ENCODE measurements around the gene NINJ2. TPM values are rescaled to one million over a fixed set of nuclear protein-coding genes. Genes with fewer than 3 reads are reported as not detected.
"Not testable (repeated sequence)": the region's sequence is repeated elsewhere in the genome, so short reads cannot be mapped to it uniquely, and the experiment has no call there.

The NINJ2 gene
- total and polyA plus RNA-seq, 2 experiments from 2014 or later = 4.9 to 5.2 TPM

- no peaks in the 10 kb centered on the region for H3K36me3 ChIP-seq (ENCODE audit: low read depth)
- no peaks in the 10 kb centered on the region for H4K20me1 ChIP-seq (ENCODE audit: insufficient read depth)
- H2AFZ ChIP-seq = no peak overlapping the region
- H3K9ac ChIP-seq = no peak overlapping the region
- H3K9me2 ChIP-seq (ENCODE audit: insufficient read depth) = no peaks in the 10 kb centered on the region
- no peaks in the 10 kb centered on the region for H3K27me3 ChIP-seq (replicated peaks; ENCODE audit: insufficient read depth)
- peaks cover 25% of the 10 kb centered on the region for H3F3A ChIP-seq (ENCODE audit: insufficient read depth)
- in situ Hi-C loops (cut with MboI) = no loop called here
- no peak overlapping the region for H3K4me2 ChIP-seq (ENCODE audit: unreplicated experiment)
- H3K79me2 ChIP-seq (ENCODE audit: insufficient read depth) = no peaks in the 10 kb centered on the region
- DNase-seq = peak; percentile 18
- TF ChIP-seq EZH2phosphoT487 (IDR thresholded peaks at IDR 0.05; ENCODE audit: insufficient read depth, low read depth) (no peak), EZH2 (IDR thresholded peaks at IDR 0.05; ENCODE audit: insufficient read depth, poor library complexity, severe bottlenecking) (no peak)
- H3K9me3 ChIP-seq (ENCODE audit: low read depth) = no peaks in the 10 kb centered on the region
- H3K4me3 ChIP-seq = no peak overlapping the region
- H3K4me1 ChIP-seq (ENCODE audit: insufficient read depth) = peaks cover 28% of the 10 kb centered on the region
- 0 out of 2 replicates have a peak overlapping the region, but pooled peaks have one; percentile 84 for H3K27ac ChIP-seq
- WGBS, 2 experiments (ENCODE audit: low coverage in 1 of 2, low lambda C conversion rate in 2 of 2, missing lambda C conversion rate in 2 of 2) = 78 to 84% methylated on average over 2 of the region's 2 CpGs
Observed at GRCh38 chr12:633731-634130, 29.5 kb downstream of the NINJ2 start.

- in situ Hi-C loops (cut with MboI) = no loop called here
- peak overlapping the region; percentile 84 for H3K27ac ChIP-seq
- H3K4me1 ChIP-seq (ENCODE audit: insufficient read depth) = peaks cover 28% of the 10 kb centered on the region
- peak overlapping the region; percentile 43 for H3K4me3 ChIP-seq
- no peaks in the 10 kb centered on the region for H3K9me3 ChIP-seq (ENCODE audit: low read depth)
- H4K20me1 ChIP-seq (ENCODE audit: insufficient read depth) = no peaks in the 10 kb centered on the region
- H3K36me3 ChIP-seq (ENCODE audit: low read depth) = no peaks in the 10 kb centered on the region
- WGBS, 2 experiments (ENCODE audit: low coverage in 1 of 2, low lambda C conversion rate in 2 of 2, missing lambda C conversion rate in 2 of 2) = 6 to 8% methylated on average over 7 of the region's 7 CpGs
- H3K79me2 ChIP-seq (ENCODE audit: insufficient read depth) = no peaks in the 10 kb centered on the region
- H3F3A ChIP-seq (ENCODE audit: insufficient read depth) = peaks cover 25% of the 10 kb centered on the region
- no peaks in the 10 kb centered on the region for H3K27me3 ChIP-seq (replicated peaks; ENCODE audit: insufficient read depth)
- peak overlapping the region; percentile 76 for H3K4me2 ChIP-seq (ENCODE audit: unreplicated experiment)
- TF ChIP-seq EZH2phosphoT487 (IDR thresholded peaks at IDR 0.05; ENCODE audit: insufficient read depth, low read depth) (no peak), EZH2 (IDR thresholded peaks at IDR 0.05; ENCODE audit: insufficient read depth, poor library complexity, severe bottlenecking) (no peak)
- peak; percentile 92 for DNase-seq
- no peaks in the 10 kb centered on the region for H3K9me2 ChIP-seq (ENCODE audit: insufficient read depth)
- H2AFZ ChIP-seq = peak overlapping the region; percentile 55
- peak overlapping the region; percentile 60 for H3K9ac ChIP-seq
Observed at GRCh38 chr12:632102-632696, 31.0 kb downstream of the NINJ2 start.

- no peak for TF ChIP-seq EZH2 (IDR thresholded peaks at IDR 0.05; ENCODE audit: insufficient read depth, poor library complexity, severe bottlenecking)
- TF ChIP-seq EZH2phosphoT487 (IDR thresholded peaks at IDR 0.05; ENCODE audit: insufficient read depth, low read depth) = no peak
- in situ Hi-C loops (cut with MboI) = no loop called here
- no peak overlapping the region for H2AFZ ChIP-seq
- H3K4me3 ChIP-seq = no peak overlapping the region
- no peaks in the 10 kb centered on the region for H3K9me2 ChIP-seq (ENCODE audit: insufficient read depth)
- 90% methylated on average over 41 to 44 of the region's 45 CpGs for WGBS, 2 experiments (ENCODE audit: low coverage in 1 of 2, low lambda C conversion rate in 2 of 2, missing lambda C conversion rate in 2 of 2)
- peak overlapping the region; percentile 76 for H3K4me2 ChIP-seq (ENCODE audit: unreplicated experiment)
- no peaks in the 10 kb centered on the region for H3K79me2 ChIP-seq (ENCODE audit: insufficient read depth)
- no peaks in the 10 kb centered on the region for H3K9me3 ChIP-seq (ENCODE audit: low read depth)
- H3K27me3 ChIP-seq (replicated peaks; ENCODE audit: insufficient read depth) = no peaks in the 10 kb centered on the region
- peaks cover 28% of the 10 kb centered on the region for H3K4me1 ChIP-seq (ENCODE audit: insufficient read depth)
- no peaks in the 10 kb centered on the region for H4K20me1 ChIP-seq (ENCODE audit: insufficient read depth)
- no peak for DNase-seq
- peaks cover 25% of the 10 kb centered on the region for H3F3A ChIP-seq (ENCODE audit: insufficient read depth)
- H3K9ac ChIP-seq = peak overlapping the region; percentile 60; the same call in 1 of the 2 replicates
- no peaks in the 10 kb centered on the region for H3K36me3 ChIP-seq (ENCODE audit: low read depth)
- H3K27ac ChIP-seq = peak overlapping the region; percentile 84
Observed at GRCh38 chr12:630656-631632, 32.3 kb downstream of the NINJ2 start.

DNA sequence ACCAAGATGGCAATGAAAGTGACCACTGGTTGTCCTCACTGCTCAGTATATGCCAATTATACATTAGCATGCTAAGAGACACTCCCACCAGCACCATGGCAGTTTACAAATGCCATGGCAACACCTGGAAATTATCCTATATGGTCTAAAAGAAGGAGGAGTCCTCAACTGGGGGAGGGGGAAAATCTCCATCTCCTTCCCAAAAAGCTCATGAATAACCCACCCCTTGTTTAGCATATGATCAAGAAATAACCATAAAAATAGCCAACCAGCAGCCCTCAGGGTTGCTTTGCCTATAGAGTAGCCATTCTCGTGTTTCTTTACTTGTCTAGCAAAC lies 34.5 kb downstream of the NINJ2 start:
- H3K9me3 ChIP-seq (ENCODE audit: low read depth); H4K20me1 ChIP-seq (ENCODE audit: insufficient read depth); H3K27me3 ChIP-seq (replicated peaks; ENCODE audit: insufficient read depth); H3K4me2 ChIP-seq (ENCODE audit: unreplicated experiment); H3K9ac ChIP-seq; H3K4me3 ChIP-seq; DNase-seq; H3K36me3 ChIP-seq (ENCODE audit: low read depth); H3K27ac ChIP-seq; in situ Hi-C loops (cut with MboI); H3K9me2 ChIP-seq (ENCODE audit: insufficient read depth); H3K79me2 ChIP-seq (ENCODE audit: insufficient read depth); H2AFZ ChIP-seq: not testable (repeated sequence)
- Histone ChIP-seq H3K4me1 (ENCODE audit: insufficient read depth) (peaks cover 24% of the 10 kb centered on the region), H3F3A (ENCODE audit: insufficient read depth) (peaks cover 25% of the 10 kb centered on the region)
- WGBS, 2 experiments (ENCODE audit: low coverage in 1 of 2, low lambda C conversion rate in 2 of 2, missing lambda C conversion rate in 2 of 2) = 92 to 95% methylated on average over 1 of the region's 1 CpG

All from GM23248 (cell line).